ENCODE results near the gene TMEM203. TPM values are rescaled to one million over a fixed set of nuclear protein-coding genes. Genes with fewer than 3 reads are reported as not detected.

Gene TMEM203
- total and polyA plus RNA-seq, 2 experiments from 2014 or later, result 32.7 to 53.4 TPM

- TF ChIP-seq ZNF462 (CRISPR knock-in tag; IDR thresholded peaks at IDR 0.05), result no peak
Measured at GRCh38 chr9:137162505-137163364, 42.7 kb downstream of the TMEM203 start (continued).

GRCh38 chr9:137161558-137162486 lies 43.6 kb downstream of the TMEM203 start:
- peak overlapping the region; percentile 62 for H3K4me3 ChIP-seq
- no peak overlapping the region for H3K27ac ChIP-seq (ENCODE audit: low read depth)
- H2AFZ ChIP-seq, result peak overlapping the region; percentile 56; the same call in 1 of the 2 replicates
- H3K4me2 ChIP-seq, result peak overlapping the region; percentile 82
- TF ChIP-seq EZH2 (IDR thresholded peaks at IDR 0.05; ENCODE audit: low read depth, unreplicated experiment), result no peak
- TF ChIP-seq ZNF331 (CRISPR knock-in tag; IDR thresholded peaks at IDR 0.05; ENCODE audit: low read depth), result no peak
- no peak for TF ChIP-seq ZNF114 (CRISPR knock-in tag; IDR thresholded peaks at IDR 0.05)
- no peak for TF ChIP-seq CREB1 (CRISPR knock-in tag; IDR thresholded peaks at IDR 0.05; ENCODE audit: low read depth)
- TF ChIP-seq POLR2AphosphoS5 (IDR thresholded peaks at IDR 0.05; ENCODE audit: low read depth), result no peak
- no peak for TF ChIP-seq ETS1 (IDR thresholded peaks at IDR 0.05)
- no peak for TF ChIP-seq REST (IDR thresholded peaks at IDR 0.05; ENCODE audit: unreplicated experiment)
- TF ChIP-seq JUNB (IDR thresholded peaks at IDR 0.05; ENCODE audit: unreplicated experiment), result no peak
- TF ChIP-seq STAT1 (IDR thresholded peaks at IDR 0.05; ENCODE audit: unreplicated experiment), result no peak
- no peaks in the 10 kb centered on the region for H3K9me2 ChIP-seq (ENCODE audit: insufficient read depth)
- DNase-seq (ENCODE audit: low spot score), result peak; percentile 73
- Mint-ChIP-seq H3K27ac (no peak overlapping the region), H3K4me3 (peak overlapping the region; percentile 69), H3K27me3 (ENCODE audit: insufficient read depth, low read depth, poor library complexity) (peaks cover 88% of the 10 kb centered on the region), H3K4me1 (no peaks in the 10 kb centered on the region; the same call in 2 of the 3 replicates), H3K9me3 (no peaks in the 10 kb centered on the region), H3K36me3 (ENCODE audit: low read depth) (no peaks in the 10 kb centered on the region)
- ATAC-seq, result peak; percentile 32
- H3F3A ChIP-seq (replicated peaks; ENCODE audit: low read depth), result peaks cover 4% of the 10 kb centered on the region; the same call in 1 of the 2 replicates
- H3K27me3 ChIP-seq (ENCODE audit: insufficient read depth), result peaks cover 83% of the 10 kb centered on the region
- H4K20me1 ChIP-seq (replicated peaks; ENCODE audit: insufficient read depth), result no peaks in the 10 kb centered on the region
- peaks cover 2% of the 10 kb centered on the region; the same call in 1 of the 2 replicates for H3K4me1 ChIP-seq (ENCODE audit: insufficient read depth)
- no peaks in the 10 kb centered on the region for H3K36me3 ChIP-seq (ENCODE audit: insufficient read depth)
- H3K79me2 ChIP-seq (replicated peaks; ENCODE audit: insufficient read depth), result no peaks in the 10 kb centered on the region
